ENCODE measurements around the gene MYO1D. TPM values are rescaled to one million over a fixed set of nuclear protein-coding genes. Genes with fewer than 3 reads are reported as not detected.

MYO1D gene
- total RNA-seq, 1 donor from 2014 or later: 24.9 TPM

DNA sequence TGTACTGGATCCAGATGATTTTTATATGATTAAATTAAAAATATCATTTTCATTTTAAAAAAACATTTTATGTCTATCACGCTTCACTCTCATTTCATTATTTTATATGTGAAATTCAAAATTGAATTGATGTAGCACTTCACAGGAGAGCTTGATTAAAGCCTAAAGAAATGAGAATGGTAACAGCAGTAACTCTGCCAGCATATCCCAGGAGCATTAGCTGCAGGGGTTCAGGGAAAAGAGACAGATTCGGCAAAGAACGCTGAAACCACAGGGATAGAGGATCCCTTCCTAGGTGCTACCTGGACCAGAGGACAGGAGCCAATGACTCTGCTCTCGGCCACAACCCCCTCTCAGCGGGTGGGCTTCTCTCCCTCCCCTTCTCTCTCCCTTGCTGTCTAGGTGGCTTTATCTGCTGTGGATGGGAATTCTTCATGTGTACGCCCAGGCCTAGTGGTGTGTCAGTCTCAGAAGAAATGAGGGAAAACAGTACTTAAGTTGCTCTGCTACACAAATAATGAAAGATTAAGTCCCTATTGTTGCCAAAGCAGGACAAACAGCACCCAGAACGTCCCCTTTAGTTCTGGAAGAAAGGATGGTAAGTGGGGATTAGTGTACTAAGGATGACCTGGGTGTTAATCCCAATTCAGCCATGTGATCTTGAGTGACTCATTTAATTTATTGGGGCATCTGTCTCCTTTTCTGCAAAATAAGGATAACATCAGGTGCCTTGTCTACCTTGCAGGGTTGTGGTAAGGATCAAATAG lies 266.9 kb downstream of the MYO1D start:
- no peaks in the 10 kb centered on the region for H3K9me3 Mint-ChIP-seq
- H3K4me3 Mint-ChIP-seq: no peak overlapping the region
- H3K27me3 Mint-ChIP-seq: no peaks in the 10 kb centered on the region
- H3K36me3 Mint-ChIP-seq: peaks cover 6% of the 10 kb centered on the region
- DNase-seq (ENCODE audit: extremely low spot score, unreplicated experiment): no peak
- no peak overlapping the region for H3K27ac Mint-ChIP-seq
- no peaks in the 10 kb centered on the region for H3K4me1 Mint-ChIP-seq (ENCODE audit: unreplicated experiment)
- TF ChIP-seq, protein P1, sequence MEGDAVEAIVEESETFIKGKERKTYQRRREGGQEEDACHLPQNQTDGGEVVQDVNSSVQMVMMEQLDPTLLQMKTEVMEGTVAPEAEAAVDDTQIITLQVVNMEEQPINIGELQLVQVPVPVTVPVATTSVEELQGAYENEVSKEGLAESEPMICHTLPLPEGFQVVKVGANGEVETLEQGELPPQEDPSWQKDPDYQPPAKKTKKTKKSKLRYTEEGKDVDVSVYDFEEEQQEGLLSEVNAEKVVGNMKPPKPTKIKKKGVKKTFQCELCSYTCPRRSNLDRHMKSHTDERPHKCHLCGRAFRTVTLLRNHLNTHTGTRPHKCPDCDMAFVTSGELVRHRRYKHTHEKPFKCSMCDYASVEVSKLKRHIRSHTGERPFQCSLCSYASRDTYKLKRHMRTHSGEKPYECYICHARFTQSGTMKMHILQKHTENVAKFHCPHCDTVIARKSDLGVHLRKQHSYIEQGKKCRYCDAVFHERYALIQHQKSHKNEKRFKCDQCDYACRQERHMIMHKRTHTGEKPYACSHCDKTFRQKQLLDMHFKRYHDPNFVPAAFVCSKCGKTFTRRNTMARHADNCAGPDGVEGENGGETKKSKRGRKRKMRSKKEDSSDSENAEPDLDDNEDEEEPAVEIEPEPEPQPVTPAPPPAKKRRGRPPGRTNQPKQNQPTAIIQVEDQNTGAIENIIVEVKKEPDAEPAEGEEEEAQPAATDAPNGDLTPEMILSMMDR (conservative IDR thresholded peaks at IDR 0.05): no peak

DNA sequence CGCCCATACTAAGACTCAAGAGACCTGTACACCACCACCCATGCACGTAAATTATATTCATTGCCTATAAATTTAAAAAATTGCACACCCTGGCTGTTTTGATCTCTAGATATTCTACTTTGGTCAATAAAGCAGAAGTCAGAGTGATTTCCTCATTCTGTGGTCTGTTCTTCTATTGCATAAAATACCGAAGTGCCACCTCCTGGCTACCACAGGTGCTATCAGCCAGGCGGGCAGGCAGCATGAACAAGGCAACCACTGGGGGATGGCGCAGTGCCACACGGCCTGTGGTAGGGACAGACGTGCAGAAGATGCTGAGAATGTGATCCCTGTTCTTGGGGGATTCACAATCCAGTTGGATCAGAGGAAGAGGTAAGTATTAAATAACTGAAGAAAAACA lies 267.8 kb downstream of the MYO1D start:
- H3K9me3 Mint-ChIP-seq: no peaks in the 10 kb centered on the region
- H3K27ac Mint-ChIP-seq: no peak overlapping the region
- H3K36me3 Mint-ChIP-seq: peaks cover 12% of the 10 kb centered on the region
- TF ChIP-seq, protein P1 (conservative IDR thresholded peaks at IDR 0.05): peak; percentile 17
- no peaks in the 10 kb centered on the region for H3K4me1 Mint-ChIP-seq (ENCODE audit: unreplicated experiment)
- H3K27me3 Mint-ChIP-seq: no peaks in the 10 kb centered on the region
- DNase-seq (ENCODE audit: extremely low spot score, unreplicated experiment): no peak
- no peak overlapping the region for H3K4me3 Mint-ChIP-seq

DNA sequence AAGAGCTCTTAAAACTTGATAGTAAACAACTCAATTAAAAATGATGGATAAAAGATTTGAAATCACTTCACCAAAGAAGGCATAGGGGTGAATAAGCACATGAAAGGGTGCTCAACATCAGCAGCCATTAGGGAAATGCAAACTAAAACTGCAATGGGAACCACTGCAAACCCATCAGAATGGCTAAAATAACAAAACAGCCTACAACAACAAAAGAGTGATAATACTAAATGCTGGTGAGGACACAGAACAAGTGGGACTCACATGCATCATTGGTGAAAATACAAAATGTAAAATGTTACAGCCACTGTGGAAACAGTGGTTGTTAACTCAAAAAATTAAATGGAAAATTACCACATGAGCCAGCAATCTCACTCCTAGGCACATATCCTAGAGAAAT lies 268.7 kb downstream of the MYO1D start:
- no peaks in the 10 kb centered on the region for H3K4me1 Mint-ChIP-seq (ENCODE audit: unreplicated experiment)
- DNase-seq (ENCODE audit: extremely low spot score, unreplicated experiment): no peak
- peaks cover 12% of the 10 kb centered on the region for H3K36me3 Mint-ChIP-seq
- H3K4me3 Mint-ChIP-seq: no peak overlapping the region
- no peaks in the 10 kb centered on the region for H3K9me3 Mint-ChIP-seq
- TF ChIP-seq, protein P1 (conservative IDR thresholded peaks at IDR 0.05): no peak
- no peak overlapping the region for H3K27ac Mint-ChIP-seq
- H3K27me3 Mint-ChIP-seq: no peaks in the 10 kb centered on the region

DNA sequence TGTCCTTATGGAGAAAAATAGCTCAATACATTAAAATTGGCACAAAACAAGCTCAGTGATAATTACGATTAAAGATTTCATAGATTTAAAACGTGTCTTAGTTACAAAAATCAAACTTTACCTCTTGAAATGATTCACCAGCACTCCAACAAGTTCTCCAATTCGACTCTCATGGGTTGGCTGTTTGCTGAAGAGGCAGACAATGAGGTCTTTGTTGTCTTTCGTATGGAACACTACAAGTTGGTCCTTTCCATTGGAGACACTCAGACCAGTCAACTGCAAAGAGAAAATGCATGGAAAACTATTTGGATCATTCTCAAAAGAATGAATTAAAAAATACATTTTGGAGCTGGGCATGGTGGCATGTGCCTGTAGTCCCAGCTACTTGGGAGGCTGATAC lies 272.0 kb downstream of the MYO1D start:
- Mint-ChIP-seq H3K27ac (no peak overlapping the region), H3K36me3 (peaks cover 12% of the 10 kb centered on the region), H3K4me1 (ENCODE audit: unreplicated experiment) (no peaks in the 10 kb centered on the region), H3K4me3 (no peak overlapping the region), H3K27me3 (no peaks in the 10 kb centered on the region), H3K9me3 (peaks cover 4% of the 10 kb centered on the region)
- TF ChIP-seq, protein P1 (conservative IDR thresholded peaks at IDR 0.05): no peak
- DNase-seq (ENCODE audit: extremely low spot score, unreplicated experiment): no peak

DNA sequence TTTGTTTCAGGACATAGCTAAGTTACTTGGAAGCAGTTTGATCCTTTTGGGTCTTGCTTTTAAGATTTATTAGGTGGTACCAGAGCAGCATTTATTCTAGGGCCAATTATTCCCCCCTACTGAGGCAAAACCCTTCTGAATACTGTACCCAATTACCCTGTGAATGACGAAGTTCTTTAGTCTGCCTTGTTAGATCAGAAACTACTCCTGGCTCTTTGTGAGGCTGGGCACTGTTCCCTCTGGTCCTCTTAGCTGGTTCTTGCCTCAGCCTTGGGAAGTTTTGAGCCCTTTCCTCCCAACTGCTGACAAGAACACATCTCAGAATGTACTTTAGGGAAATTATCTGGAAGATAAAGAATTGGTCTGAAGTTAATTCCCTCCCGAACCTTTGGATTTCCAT lies 274.5 kb downstream of the MYO1D start:
- Mint-ChIP-seq H3K27me3 (no peaks in the 10 kb centered on the region), H3K4me1 (ENCODE audit: unreplicated experiment) (no peaks in the 10 kb centered on the region), H3K9me3 (peaks cover 5% of the 10 kb centered on the region), H3K4me3 (no peak overlapping the region), H3K36me3 (peaks cover 6% of the 10 kb centered on the region), H3K27ac (no peak overlapping the region)
- TF ChIP-seq, protein P1 (conservative IDR thresholded peaks at IDR 0.05): no peak
- DNase-seq (ENCODE audit: extremely low spot score, unreplicated experiment): no peak
